Ramos (cell line): ENCODE data around the gene SOX5.
"Not testable (repeated sequence)": the region's sequence is repeated elsewhere in the genome, so short reads cannot be mapped to it uniquely, and the experiment has no call there.

Source experiments
- in situ Hi-C: fragments of 300-500 bp; cut with MboI; formaldehyde crosslinking; loops from one replicate; pipeline ENCODE4 v1.14.3; 2022; ENCODE audit warnings: low sequenced_read_pairs; ENCODE audit not compliant: unreplicated experiment

SOX5 gene

GRCh38 chr12:23763724-23764123 is 185.7 kb downstream of the SOX5 start:
- in situ Hi-C loops, result no loop called here

GRCh38 chr12:23760495-23760894 is 189.0 kb downstream of the SOX5 start:
- in situ Hi-C loops, result no loop called here

DNA sequence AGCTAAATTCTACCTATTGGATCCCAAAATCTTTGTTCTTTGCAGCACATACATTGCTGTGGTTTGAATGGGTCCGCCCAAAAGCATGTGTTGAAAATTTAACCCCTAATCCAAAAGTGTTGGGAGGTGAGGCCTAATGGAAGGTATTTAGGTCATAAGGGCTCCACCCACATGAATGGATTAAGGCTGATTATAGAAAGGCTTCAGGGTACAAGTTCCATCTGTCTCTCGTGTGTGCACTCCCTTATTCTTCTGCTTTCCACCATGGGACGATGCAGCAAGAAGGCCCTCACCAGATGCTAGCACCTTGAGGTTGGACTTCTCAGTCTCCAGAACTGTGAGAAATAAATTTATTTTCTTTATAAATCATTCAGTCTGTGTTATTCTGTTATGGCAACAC is 190.9 kb downstream of the SOX5 start:
- in situ Hi-C loops, result no loop called here

GRCh38 chr12:23757541-23757962 is 191.9 kb downstream of the SOX5 start:
- in situ Hi-C loops, result no loop called here

DNA sequence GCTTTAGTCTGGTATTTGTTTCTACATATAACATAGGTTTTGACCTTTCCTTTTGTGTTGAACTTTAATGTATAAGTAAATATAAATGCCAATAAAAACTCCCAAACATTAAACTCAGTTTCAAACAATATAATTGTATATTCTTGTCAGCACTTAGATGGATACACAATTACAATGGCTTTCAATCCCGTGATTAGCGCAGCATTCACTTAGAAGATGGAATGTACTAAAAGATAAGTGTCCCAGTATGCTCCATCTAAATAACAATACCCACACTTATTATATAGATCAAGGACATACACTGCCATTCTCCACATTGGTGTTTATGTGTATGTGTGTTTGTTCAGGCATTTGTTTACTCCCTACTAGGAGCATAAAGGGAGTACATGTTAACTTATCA is 193.1 kb downstream of the SOX5 start:
- in situ Hi-C loops, result no loop called here

DNA sequence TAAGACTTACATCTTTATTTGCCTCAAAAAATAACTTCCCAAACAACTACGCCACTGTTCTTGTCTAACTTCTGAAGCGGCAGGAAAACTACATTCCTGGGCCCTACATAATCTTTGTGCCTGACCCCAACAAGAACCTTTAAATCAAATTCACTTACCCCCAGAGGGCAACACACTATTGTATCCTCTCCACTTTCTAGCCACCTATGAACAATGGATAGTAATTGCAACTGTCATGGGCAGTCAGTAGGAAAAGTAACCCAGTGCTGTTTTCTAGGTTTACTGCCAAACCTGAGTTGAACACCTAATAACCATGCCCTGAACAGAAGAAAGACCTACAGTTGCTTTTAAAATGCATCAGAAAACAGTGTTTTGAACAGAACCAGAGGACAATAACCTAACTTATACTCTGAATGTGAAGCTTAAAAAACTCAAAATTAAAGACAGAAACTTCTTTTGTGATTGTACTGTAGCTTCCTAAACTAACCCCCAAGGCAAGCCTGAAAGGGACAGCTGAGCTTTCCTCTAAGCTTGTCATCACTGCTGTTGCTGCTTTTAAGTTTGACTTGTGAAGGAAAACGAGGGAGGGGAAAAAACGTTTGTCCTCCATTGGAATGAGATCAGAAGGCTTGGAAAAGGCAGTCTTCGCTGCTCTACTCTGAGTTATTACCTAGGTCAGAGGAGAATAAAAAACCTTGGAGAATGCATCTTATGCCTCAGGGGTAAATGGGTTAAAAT is 195.7 kb downstream of the SOX5 start:
- in situ Hi-C loops, result no loop called here

DNA sequence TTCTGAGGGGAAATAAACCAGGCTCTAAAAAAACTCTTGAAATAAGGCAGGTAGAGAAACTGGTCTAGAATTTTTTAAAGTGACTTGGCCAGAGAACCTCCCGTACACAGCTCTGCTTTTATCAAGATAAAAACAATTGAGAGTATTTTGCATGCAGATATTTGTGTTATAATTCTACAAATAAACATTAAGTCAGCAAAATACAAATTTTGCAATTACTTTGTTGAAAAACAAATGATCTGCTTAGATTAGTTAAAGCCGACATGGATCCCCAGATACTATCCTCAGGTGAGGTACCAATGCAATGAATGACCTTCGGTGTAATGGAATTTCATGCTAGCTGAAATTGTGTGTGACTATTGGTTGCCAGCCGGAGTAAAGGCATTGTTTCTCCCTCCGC is 197.2 kb downstream of the SOX5 start:
- in situ Hi-C loops, result no loop called here

DNA sequence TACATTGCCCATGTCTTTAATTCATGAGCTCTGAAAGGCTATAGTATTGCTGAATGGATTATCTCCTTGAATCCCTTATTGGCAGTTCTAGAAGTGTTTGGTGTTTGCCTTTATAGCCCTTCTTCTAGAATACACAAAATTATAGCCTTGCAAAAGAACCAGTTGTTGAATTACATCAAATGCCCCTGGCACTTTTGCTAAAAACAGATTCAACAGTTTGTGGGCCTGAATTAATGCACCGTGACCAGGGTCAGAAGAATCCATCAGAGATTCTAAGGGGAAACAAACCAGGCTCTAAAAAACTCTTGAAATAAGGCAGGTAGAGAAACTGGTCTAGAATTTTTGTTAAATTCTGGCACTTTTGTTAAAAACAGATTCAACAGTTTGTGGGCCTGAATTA is 197.8 kb downstream of the SOX5 start:
- in situ Hi-C loops, result no loop called here

GRCh38 chr12:23750923-23751322 is 198.5 kb downstream of the SOX5 start:
- in situ Hi-C loops, result no loop called here

GRCh38 chr12:23744696-23745095 is 204.8 kb downstream of the SOX5 start:
- in situ Hi-C loops, result no loop called here

- in situ Hi-C loops, result no loop called here
These were observed 206.9 kb downstream of the SOX5 start for GRCh38 chr12:23742574-23742973.

DNA sequence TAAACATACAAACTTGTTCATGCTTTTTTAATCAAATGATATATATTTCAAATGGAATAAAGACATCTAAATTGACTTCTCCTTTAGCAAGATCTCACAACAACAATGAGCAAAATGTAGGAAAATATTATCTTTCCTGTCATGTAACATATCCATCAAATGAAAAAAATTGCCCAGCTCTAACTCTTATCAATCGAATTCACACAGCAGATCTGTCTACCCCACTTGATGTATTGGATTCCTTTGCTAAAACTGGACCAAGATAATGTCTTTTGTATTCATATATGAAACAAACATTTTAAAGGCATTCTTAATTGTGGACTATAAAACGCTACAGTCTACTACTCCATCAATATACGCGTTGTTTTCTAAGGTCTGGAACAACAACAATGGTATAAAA is 218.0 kb downstream of the SOX5 start:
- in situ Hi-C loops, result no loop called here

DNA sequence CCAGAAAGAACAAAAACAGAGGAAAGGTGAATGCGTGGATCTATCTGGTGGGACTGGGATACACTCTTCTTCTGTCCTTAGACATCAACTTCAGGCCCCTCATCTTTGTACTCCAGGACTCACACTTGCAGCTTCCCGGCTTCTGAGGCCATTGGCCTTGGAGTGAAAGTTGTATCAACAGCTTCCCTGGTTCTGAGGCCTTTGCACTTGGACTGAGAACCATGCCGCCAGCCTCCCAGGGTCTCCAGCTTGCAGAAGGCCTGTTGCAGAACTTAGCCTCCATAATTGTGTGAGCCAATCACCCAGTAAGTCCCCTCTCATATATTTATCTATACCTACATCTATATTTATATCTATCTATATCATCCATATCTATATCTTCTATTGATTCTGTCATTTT is 218.4 kb downstream of the SOX5 start:
- in situ Hi-C loops, result no loop called here

DNA sequence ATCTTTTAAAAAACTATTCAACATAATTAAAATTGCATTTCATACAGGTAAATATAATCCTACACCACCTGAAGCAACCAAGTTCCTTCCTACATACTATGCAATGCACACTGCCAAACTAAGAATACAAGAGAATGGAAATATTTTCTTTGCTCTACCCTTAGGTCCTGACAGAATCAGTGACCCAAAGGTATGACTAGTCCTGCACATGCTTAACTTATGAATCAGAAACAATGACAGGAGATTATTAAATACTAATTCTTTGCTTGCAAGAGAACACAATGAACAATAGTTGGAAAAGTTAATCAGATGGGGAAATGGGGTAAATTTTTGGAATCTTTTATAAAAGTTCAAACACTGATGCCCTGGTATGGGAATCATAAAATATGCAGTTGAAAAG is 220.1 kb downstream of the SOX5 start:
- in situ Hi-C loops, result no loop called here

GRCh38 chr12:23726646-23727045 is 222.8 kb downstream of the SOX5 start:
- in situ Hi-C loops, result no loop called here

- in situ Hi-C loops, result no loop called here
These were observed 226.8 kb downstream of the SOX5 start for GRCh38 chr12:23722655-23723054.

- in situ Hi-C loops, result no loop called here
These were observed 228.2 kb downstream of the SOX5 start for GRCh38 chr12:23721268-23721667.

GRCh38 chr12:23719493-23719892 is 230.0 kb downstream of the SOX5 start:
- in situ Hi-C loops, result no loop called here

DNA sequence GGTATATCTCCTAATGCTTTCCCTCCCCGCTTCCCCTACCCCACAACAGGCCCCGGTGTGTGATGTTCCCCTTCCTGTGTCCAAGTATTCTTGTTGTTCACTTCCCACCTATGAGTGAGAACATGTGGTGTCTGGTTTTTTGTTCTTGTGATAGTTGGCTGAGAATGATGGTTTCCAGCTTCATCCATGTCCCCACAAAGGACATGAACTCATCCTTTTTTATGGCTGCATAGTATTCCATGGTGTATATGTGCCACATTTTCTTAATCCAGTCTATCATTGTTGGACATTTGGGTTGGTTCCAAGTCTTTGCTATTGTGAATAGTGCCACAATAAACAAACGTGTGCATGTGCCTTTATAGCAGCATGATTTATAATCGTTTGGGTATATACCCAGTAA is 239.1 kb downstream of the SOX5 start:
- in situ Hi-C loops, result not testable (repeated sequence)

DNA sequence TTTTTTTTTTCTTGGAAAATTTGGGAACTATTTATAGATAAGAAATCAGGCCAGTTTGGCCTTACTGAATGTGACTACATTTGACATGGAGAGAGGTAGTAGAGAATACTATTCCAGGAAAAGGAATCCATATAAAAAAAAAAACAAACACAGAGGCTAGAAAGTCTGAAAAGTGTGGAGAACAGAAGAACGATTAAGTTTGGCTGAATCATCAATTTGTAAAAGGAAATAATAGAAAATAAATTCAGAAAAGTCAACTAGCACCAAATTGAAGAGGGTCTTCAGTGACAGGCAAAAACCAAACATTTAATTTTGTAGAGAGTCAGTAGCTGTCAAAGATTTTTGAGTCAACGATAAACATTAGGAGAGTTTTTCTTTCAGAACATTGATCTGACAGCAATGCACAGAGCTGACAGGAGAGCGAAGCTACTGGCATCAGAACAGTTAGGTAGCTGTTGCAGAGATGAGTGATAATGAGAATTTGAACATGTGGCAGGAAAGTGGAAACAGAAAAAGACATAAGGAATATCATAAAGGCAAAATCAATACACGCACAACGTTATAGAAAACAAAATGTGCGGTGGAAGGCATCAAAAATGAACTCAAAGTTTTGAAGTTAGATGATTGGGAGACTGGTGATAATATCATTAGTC is 241.2 kb downstream of the SOX5 start:
- in situ Hi-C loops, result no loop called here

DNA sequence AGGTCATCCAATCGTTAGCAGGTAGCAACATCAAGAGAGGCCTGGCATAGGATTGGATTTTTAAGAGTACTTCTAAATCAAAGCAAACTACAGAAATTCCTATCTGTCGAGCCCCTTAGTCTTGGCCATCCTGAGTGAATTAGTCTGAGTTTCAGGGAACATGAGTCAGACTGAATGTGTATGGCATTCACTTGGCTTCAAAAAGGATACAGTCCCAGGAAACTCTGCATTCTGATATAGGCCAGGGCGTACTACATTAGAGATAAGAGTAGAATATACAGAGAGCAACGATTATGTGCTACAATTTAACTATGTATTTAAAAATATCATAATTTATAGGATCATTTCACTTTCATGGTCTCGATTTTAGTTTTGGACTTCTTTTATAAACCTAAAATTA is 242.2 kb downstream of the SOX5 start:
- in situ Hi-C loops, result no loop called here
